ENCODE data around the gene PRRG2. TPM values are rescaled to one million over a fixed set of nuclear protein-coding genes. Genes with fewer than 3 reads are reported as not detected.

Gene PRRG2
- total and polyA plus RNA-seq, 10 of the 15 experiments (the other 5 are each of a cell fraction or from before 2014, with no cell fraction given) = 0.09 to 2.1 (median 0.86) TPM

DNA sequence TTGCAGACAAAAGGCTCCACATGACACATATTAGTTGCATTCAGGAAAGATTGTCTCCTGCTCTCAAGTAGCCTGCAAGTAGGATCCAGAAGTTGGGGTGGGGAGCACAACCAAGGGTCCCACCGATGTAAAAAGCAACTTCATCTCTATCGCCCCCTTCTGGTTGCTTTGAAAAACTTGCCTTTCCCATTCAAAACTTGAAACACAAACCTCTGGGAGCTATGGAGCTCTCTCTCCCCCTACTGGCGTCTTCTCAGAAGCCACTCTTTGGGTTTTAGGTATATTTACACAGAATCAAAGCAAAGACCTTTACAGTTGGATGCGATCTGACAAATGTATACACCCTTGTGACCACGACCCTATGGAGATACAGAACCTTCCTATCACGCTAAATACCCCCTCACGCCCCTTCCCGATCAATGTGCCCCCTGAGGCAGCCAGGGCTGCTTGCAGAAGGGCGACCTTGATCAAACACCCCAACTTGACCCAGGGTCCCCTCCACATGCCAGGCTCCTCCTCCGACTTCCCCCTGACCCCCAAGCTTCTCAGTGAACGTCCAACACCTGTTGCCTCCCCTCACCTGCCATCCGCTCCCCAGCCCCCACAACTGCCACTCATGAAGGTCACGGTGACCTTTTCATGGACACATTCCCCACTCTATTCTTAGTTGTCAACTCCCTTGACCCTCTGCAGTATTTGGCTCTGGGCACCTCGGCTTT is 10.8 kb upstream of the PRRG2 start (continued):
- TF ChIP-seq ESRRA (IDR thresholded peaks at IDR 0.05; ENCODE audit: low read length) (0 out of 2 replicates have a peak, but pooled peaks have one; percentile 21), ATF7 (IDR thresholded peaks at IDR 0.05; ENCODE audit: low read depth) (peak; percentile 15; the same call in 1 of the 2 replicates), RAD21 (IDR thresholded peaks at IDR 0.05; ENCODE audit: insufficient read depth, low read depth, low read length) (peak; percentile 97), RUNX3 (IDR thresholded peaks at IDR 0.05; ENCODE audit: low read length) (peak; percentile 41; the same call in 1 of the 2 replicates), RB1 (IDR thresholded peaks at IDR 0.05; ENCODE audit: borderline replicate concordance) (peak; percentile 49; the same call in 1 of the 2 replicates)
- TF ChIP-seq, protein P1, sequence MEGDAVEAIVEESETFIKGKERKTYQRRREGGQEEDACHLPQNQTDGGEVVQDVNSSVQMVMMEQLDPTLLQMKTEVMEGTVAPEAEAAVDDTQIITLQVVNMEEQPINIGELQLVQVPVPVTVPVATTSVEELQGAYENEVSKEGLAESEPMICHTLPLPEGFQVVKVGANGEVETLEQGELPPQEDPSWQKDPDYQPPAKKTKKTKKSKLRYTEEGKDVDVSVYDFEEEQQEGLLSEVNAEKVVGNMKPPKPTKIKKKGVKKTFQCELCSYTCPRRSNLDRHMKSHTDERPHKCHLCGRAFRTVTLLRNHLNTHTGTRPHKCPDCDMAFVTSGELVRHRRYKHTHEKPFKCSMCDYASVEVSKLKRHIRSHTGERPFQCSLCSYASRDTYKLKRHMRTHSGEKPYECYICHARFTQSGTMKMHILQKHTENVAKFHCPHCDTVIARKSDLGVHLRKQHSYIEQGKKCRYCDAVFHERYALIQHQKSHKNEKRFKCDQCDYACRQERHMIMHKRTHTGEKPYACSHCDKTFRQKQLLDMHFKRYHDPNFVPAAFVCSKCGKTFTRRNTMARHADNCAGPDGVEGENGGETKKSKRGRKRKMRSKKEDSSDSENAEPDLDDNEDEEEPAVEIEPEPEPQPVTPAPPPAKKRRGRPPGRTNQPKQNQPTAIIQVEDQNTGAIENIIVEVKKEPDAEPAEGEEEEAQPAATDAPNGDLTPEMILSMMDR (IDR thresholded peaks at IDR 0.05 in 2 of 3, conservative IDR thresholded peaks at IDR 0.05 in 1 of 3; ENCODE audit: control insufficient read depth in 2 of 3, extremely low read depth in 1 of 3, insufficient read depth in 1 of 3, low read depth in 3 of 3, low read length in 3 of 3) = peak; percentile 94 to 100 (median 99); a peak in 5 of 6 replicates
- TF ChIP-seq, protein P2, sequence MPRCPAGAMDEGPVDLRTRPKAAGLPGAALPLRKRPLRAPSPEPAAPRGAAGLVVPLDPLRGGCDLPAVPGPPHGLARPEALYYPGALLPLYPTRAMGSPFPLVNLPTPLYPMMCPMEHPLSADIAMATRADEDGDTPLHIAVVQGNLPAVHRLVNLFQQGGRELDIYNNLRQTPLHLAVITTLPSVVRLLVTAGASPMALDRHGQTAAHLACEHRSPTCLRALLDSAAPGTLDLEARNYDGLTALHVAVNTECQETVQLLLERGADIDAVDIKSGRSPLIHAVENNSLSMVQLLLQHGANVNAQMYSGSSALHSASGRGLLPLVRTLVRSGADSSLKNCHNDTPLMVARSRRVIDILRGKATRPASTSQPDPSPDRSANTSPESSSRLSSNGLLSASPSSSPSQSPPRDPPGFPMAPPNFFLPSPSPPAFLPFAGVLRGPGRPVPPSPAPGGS (IDR thresholded peaks at IDR 0.05; ENCODE audit: borderline replicate concordance, insufficient read depth, low read depth, low read length, poor library complexity, severe bottlenecking) = no peak
